Natural killer cell treated with Interleukin-12 subunit alpha and Interleukin-12 subunit beta and Interleukin-15 and Interleukin-18, amount 100 ng/mL, for 72 hours (primary cell): Measurements from ENCODE around the gene AP5Z1. TPM values are rescaled to one million over a fixed set of nuclear protein-coding genes. Genes with fewer than 3 reads are reported as not detected.
"Not testable (repeated sequence)": the region's sequence is repeated elsewhere in the genome, so short reads cannot be mapped to it uniquely, and the experiment has no call there.

ENCODE experiments used
- ATAC-seq, 2 donors: fragments of 150-1000 bp; cut with Tn5 transposase in 1 of 2; sonication (Bioruptor Pico), chemical (Tn5 transposase) in 1 of 2; 2 replicates each; pipeline ENCODE4 v1.10.0; 2021
- DNase-seq: peaks from one replicate; pipeline ENCODE4 v3.0.0; 2022; ENCODE audit warnings: low spot score
- H3K27ac Mint-ChIP-seq, 2 donors: 1 replicate in 1 of 2; 2 replicates in 1 of 2; pipeline ENCODE4 v1.8.0; 2022; ENCODE audit warnings: mixed read lengths in 2 of 2, mild to moderate bottlenecking in 1 of 2, moderate library complexity in 1 of 2
- H3K27me3 Mint-ChIP-seq, 2 donors: 1 replicate in 1 of 2; 2 replicates in 1 of 2; pipeline ENCODE4 v1.8.0; 2022; ENCODE audit warnings: mixed read lengths in 2 of 2
- H3K36me3 Mint-ChIP-seq: one replicate; pipeline ENCODE4 v1.8.0; 2022; ENCODE audit warnings: mixed read lengths
- H3K4me1 Mint-ChIP-seq, 2 donors: 1 replicate in 1 of 2; 2 replicates in 1 of 2; pipeline ENCODE4 v1.8.0; 2022; ENCODE audit warnings: low read depth in 2 of 2, mixed read lengths in 2 of 2, mild to moderate bottlenecking in 1 of 2
- H3K4me3 Mint-ChIP-seq: one replicate; pipeline ENCODE4 v1.8.0; 2022; ENCODE audit warnings: mixed read lengths
- H3K9me3 Mint-ChIP-seq: 2 replicates; pipeline ENCODE4 v1.8.0; 2022; ENCODE audit warnings: mixed read lengths
- total RNA-seq, 2 donors: library from RNA; stranded (reverse); gene quantifications; one replicate each; pipeline ENCODE4 v1.2.3, GENCODE V29; 2022

The AP5Z1 gene
- total RNA-seq, 2 donors from 2014 or later, result 87.3 to 99.4 TPM

DNA sequence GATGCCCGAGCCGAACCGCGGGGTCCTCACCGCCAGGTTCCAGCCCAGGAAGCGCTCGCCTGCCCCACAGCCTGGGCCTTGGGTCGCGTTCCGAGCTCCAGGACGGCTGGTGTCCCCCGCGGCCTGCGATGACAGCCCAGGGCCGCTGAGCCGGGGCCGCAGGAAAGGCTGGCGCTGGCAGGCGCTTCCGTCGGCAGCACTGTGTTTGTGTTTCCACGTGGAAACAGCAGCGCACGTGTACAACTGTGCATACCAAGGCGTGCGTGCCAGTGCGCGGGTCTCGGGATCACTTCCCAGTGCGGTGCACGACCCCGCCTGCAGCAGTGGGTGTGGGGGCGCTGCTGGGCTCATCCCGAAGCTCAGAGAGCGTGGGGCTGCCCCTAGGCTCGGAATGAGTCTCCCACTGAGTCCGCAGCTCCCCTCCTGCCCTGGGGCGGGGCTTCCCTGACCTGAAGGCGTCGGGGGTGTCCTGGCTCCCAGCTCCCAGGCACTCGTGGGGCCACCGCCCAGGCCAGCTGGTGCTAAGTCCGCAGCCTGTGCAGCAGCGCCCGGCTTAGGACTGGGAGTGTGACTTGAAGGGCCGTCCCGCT is 17.2 kb downstream of the AP5Z1 start:
- ATAC-seq, result no peak
- Mint-ChIP-seq H3K4me3 (no peak overlapping the region), H3K36me3 (no peaks in the 10 kb centered on the region), H3K27ac (no peak overlapping the region), H3K9me3 (no peaks in the 10 kb centered on the region), H3K4me1 (peaks cover 0 to 11% of the 10 kb centered on the region in 2 donors), H3K27me3 (no peaks in the 10 kb centered on the region)
- DNase-seq, result no peak

DNA sequence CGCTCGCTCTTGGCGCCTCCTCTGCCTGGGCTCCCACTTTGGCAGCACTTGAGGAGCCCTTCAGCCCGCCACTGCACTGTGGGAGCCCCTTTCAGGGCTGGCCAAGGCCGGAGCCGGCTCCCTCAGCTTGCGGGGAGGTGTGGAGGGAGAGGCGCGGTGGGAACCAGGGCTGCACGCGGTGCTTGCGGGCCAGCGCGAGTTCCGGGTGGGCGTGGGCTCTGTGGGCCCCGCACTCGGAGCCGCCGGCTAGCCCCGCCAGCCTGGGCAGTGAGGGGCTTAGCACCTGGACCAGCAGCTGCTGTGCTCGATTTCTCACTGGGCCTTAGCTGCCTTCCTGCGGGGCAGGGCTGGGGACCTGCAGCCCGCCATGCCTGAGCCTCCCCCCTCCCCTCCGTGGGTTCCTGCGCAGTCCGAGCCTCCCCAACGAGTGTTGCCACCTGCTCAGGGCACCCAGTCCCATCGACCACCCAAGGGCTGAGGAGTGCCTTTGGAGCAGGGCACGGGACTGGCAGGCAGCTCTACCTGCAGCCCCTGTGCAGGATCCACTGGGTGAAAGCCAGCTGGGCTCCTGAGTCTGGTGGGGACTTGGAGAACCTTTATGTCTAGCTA is 18.1 kb downstream of the AP5Z1 start:
- H3K4me1 Mint-ChIP-seq, result peaks cover 0 to 11% of the 10 kb centered on the region in 2 donors
- not testable (repeated sequence) for H3K9me3 Mint-ChIP-seq, ATAC-seq, H3K36me3 Mint-ChIP-seq, H3K4me3 Mint-ChIP-seq, DNase-seq, H3K27ac Mint-ChIP-seq, H3K27me3 Mint-ChIP-seq

- ATAC-seq, H3K36me3 Mint-ChIP-seq, H3K27me3 Mint-ChIP-seq, H3K27ac Mint-ChIP-seq, H3K9me3 Mint-ChIP-seq, DNase-seq: not testable (repeated sequence)
- Mint-ChIP-seq H3K4me3 (peak overlapping the region; percentile 6), H3K4me1 (peaks cover 0 to 11% of the 10 kb centered on the region in 2 donors)
Observed at GRCh38 chr7:4794171-4794570, 18.7 kb downstream of the AP5Z1 start.

- no peaks in the 10 kb centered on the region for H3K9me3 Mint-ChIP-seq
- H3K27me3 Mint-ChIP-seq, result no peaks in the 10 kb centered on the region
- peaks cover 0 to 11% of the 10 kb centered on the region in 2 donors for H3K4me1 Mint-ChIP-seq
- H3K27ac Mint-ChIP-seq, result no peak overlapping the region
- no peak for ATAC-seq
- peak overlapping the region; percentile 6 for H3K4me3 Mint-ChIP-seq
- DNase-seq, result no peak
- no peaks in the 10 kb centered on the region for H3K36me3 Mint-ChIP-seq
Observed at GRCh38 chr7:4794591-4795350, 19.3 kb downstream of the AP5Z1 start.

DNA sequence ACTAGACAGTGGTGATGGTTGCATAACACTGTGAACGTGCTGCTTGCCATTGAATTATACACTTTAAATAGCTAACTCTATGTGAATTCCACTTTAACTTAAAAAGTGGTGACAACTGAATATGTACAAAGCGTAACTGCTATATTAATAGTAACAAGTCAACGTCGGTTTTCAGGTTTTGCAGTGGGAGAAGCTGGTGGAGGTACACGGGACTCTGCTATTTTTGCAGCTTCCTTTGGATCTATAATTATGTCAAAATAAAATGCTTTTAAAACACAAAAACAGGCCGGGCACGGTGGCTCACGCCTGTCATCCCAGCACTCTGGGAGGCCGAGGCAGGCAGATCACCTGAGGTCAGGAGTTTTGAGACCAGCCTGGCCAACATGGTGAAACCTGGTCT is 21.0 kb downstream of the AP5Z1 start:
- Mint-ChIP-seq H3K36me3 (no peaks in the 10 kb centered on the region), H3K27ac (no peak overlapping the region), H3K9me3 (no peaks in the 10 kb centered on the region), H3K4me3 (no peak overlapping the region), H3K27me3 (no peaks in the 10 kb centered on the region), H3K4me1 (peaks cover 0 to 10% of the 10 kb centered on the region in 2 donors)
- DNase-seq (no peak), ATAC-seq (no peak)

DNA sequence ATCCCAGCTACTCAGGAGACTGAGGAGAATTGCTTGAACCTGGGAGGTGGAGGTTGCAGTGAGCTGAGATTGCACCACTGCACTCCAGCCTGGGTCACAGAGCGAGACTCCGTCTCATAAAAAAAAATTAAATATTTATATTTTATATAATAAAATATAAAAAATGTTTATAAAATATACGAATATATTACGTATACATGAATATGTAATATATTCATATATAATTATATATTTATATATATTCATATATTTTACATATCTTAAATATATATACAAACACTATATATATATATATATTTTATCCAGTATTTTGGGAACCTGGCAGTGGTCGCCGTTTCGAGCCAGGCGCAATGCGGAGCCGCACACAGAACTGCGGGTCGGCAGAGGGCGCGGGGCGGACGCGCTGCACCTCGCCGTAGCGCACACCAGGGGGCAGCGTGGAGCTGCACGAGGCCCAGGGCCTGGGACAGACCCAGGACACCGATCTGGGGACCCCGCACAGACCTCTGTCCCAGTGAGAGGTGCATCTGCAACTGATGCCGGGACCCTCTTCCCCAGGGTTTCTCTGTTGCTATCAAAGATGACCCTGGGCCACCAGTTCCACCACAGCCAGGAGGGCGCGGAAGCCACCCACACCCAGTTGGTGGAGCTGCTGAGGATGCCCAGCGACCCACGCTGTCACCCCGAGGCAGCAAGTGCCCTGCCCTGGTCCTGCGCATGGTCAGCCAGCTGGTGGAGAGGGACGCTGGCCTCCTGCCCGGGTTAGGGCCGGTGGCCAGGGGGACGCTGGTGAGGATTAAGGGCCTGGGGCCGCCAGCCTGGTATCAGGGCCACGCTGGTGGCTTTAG is 22.7 kb downstream of the AP5Z1 start:
- Mint-ChIP-seq H3K9me3 (no peaks in the 10 kb centered on the region), H3K4me1 (peaks cover 0 to 8% of the 10 kb centered on the region in 2 donors), H3K4me3 (no peak overlapping the region), H3K27ac (no peak overlapping the region), H3K36me3 (no peaks in the 10 kb centered on the region), H3K27me3 (no peaks in the 10 kb centered on the region)
- ATAC-seq (peak; percentile 79 to 85), DNase-seq (no peak)

DNA sequence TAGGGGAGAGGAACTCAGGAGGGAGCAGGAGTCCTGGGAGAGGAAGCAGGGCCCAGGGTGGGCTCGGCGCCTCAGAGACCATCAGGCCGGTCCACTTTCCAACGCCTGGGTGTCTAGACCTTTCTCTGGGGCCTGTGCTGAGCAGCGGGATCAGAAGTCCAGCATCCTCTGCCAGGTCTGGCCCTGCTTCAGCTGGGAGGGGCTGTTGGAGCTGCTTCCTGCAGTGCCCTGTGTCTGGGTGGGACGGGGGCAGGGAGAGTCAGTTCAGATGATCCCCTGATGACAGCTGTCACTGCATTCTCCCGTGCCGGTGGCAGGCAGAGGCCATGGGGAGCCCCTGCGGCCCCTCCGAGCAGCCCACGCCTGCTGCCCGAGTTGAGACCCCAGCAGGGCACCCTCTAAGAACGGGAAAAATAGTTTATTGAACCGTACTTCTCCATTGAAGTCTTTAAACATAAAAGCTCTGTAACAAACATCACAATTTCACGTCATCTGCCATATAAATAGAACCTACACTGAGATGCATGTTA is 23.3 kb downstream of the AP5Z1 start:
- H3K4me1 Mint-ChIP-seq, result peaks cover 0 to 8% of the 10 kb centered on the region in 2 donors
- ATAC-seq (no peak), DNase-seq (no peak)
- no peaks in the 10 kb centered on the region for H3K9me3 Mint-ChIP-seq
- no peak overlapping the region for H3K4me3 Mint-ChIP-seq
- H3K27me3 Mint-ChIP-seq, result no peaks in the 10 kb centered on the region
- H3K36me3 Mint-ChIP-seq, result no peaks in the 10 kb centered on the region
- H3K27ac Mint-ChIP-seq, result no peak overlapping the region

DNA sequence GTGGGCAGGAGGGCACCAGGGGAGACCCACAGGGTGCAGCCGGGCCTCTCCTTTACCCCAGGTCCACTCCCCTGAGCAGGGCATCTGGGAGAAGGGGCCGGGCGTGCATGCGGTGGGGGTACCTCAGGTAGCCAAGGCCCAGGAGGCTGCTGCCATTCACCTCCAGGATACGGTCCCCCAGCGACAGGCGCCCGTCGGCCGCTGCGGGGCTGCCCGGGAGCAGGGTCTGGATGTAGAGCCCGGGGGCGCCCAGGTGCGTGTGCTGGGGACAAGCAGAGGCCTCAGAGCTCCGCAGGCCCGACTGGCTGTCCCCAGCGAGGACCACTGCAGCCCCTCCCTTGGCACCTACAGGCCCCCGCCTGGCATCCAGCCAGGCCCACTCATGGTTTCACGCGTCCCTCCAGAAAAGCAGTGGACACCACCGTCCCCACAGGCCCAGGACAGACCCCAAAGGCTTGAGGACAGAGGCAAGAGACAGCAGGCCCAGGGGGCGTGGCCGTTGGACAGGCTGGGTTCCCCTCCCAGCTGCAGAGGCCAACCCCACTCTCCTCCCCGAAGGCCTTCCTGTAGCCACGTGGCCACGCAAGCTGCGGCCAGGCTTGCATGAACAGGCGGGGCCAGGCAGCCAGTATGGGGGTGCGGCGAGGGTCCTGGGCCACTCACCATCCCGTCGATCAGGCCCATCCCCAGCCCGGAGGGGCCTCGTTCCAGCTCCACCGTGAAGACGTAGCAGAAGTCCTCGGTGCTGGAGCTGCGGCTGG is 24.3 kb downstream of the AP5Z1 start:
- Mint-ChIP-seq H3K27me3 (no peaks in the 10 kb centered on the region), H3K9me3 (no peaks in the 10 kb centered on the region), H3K4me1 (peaks cover 0 to 2% of the 10 kb centered on the region in 2 donors), H3K36me3 (no peaks in the 10 kb centered on the region), H3K27ac (no peak overlapping the region), H3K4me3 (no peak overlapping the region)
- DNase-seq, result no peak
- ATAC-seq, result no peak

GRCh38 chr7:4800487-4800886 is 25.1 kb downstream of the AP5Z1 start:
- no peaks in the 10 kb centered on the region for H3K36me3 Mint-ChIP-seq
- peaks cover 0 to 2% of the 10 kb centered on the region in 2 donors for H3K4me1 Mint-ChIP-seq
- no peaks in the 10 kb centered on the region for H3K9me3 Mint-ChIP-seq
- DNase-seq, result no peak
- no peaks in the 10 kb centered on the region for H3K27me3 Mint-ChIP-seq
- ATAC-seq, result peak in 1 of 2 donors; percentile 9
- H3K4me3 Mint-ChIP-seq, result no peak overlapping the region
- no peak overlapping the region for H3K27ac Mint-ChIP-seq

DNA sequence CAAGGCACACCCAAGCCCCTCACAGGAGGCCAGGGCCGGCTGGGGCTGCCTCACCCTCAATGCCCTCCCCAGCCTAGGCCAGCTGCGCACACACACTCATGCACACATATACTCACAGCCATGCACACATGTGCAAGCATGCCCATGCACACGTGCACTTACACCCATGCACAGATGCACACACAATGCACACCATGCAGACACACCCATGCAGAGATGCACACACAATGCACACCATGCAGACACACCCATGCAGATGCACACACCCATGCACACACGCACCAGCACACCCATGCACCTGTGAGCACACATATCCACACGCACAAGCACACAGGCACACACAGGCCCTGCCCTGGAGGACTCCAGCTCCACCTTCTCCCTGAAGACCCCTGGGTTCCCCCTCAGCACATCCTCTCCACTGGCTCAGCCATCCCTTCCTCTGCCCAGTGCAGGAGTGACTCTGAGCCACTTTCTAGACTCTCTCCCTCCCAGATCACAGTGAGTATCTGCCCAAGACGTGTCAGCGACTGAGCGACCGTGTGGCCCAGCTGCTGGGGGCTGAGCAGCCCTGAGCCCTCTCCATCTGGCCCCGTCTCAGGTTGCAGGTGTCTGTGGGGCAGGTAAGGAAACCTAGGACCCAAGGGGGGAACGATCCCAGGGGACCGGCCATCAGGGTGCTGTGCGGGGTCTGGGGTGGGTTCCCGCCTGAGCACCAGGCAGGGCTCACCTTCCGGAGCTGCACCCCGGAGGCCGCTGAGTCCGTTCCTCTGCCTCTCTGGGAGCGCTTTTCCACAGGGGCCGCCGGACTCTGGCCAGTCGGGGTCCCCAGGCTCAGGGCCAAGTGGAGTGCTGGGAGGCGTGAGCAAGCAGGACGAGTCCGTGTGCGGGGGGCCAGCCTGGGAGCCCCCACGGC is 25.8 kb downstream of the AP5Z1 start:
- peaks cover 0 to 2% of the 10 kb centered on the region in 2 donors for H3K4me1 Mint-ChIP-seq
- DNase-seq (no peak), ATAC-seq (peak; percentile 29 to 45)
- no peaks in the 10 kb centered on the region for H3K9me3 Mint-ChIP-seq
- H3K27me3 Mint-ChIP-seq, result no peaks in the 10 kb centered on the region
- H3K27ac Mint-ChIP-seq, result no peak overlapping the region
- no peaks in the 10 kb centered on the region for H3K36me3 Mint-ChIP-seq
- no peak overlapping the region for H3K4me3 Mint-ChIP-seq

GRCh38 chr7:4801839-4802231 is 26.4 kb downstream of the AP5Z1 start:
- no peak overlapping the region for H3K4me3 Mint-ChIP-seq
- no peak for ATAC-seq
- H3K9me3 Mint-ChIP-seq, result no peaks in the 10 kb centered on the region
- no peaks in the 10 kb centered on the region for H3K27me3 Mint-ChIP-seq
- no peaks in the 10 kb centered on the region for H3K36me3 Mint-ChIP-seq
- DNase-seq, result no peak
- no peak overlapping the region for H3K27ac Mint-ChIP-seq
- peaks cover 0 to 2% of the 10 kb centered on the region in 2 donors for H3K4me1 Mint-ChIP-seq

DNA sequence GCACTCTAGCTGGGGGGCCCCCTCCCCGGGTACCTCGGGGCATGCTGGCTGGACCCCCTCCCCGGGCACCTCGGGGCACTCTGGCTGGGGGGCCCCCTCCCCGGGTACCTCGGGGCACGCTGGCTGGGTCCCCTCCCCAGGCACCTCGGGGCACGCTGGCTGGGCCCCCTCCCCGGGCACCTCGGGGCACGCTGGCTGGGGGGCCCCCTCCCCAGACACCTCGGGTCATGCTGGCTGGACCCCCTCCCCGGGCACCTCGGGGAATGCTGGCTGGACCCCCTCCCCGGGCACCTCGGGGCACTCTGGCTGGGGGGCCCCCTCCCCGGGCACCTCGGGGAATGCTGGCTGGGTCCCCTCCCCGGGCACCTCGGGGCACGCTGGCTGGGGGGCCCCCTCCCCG is 27.2 kb downstream of the AP5Z1 start:
- H3K9me3 Mint-ChIP-seq, H3K4me3 Mint-ChIP-seq, H3K4me1 Mint-ChIP-seq, H3K36me3 Mint-ChIP-seq, ATAC-seq, H3K27ac Mint-ChIP-seq, DNase-seq, H3K27me3 Mint-ChIP-seq: not testable (repeated sequence)
